Measurements from ENCODE around the gene ARPP21. TPM values are rescaled to one million over a fixed set of nuclear protein-coding genes. Genes with fewer than 3 reads are reported as not detected.

Gene ARPP21
- total RNA-seq, 2 donors from 2014 or later, result 0.42 TPM; not detected in 1

DNA sequence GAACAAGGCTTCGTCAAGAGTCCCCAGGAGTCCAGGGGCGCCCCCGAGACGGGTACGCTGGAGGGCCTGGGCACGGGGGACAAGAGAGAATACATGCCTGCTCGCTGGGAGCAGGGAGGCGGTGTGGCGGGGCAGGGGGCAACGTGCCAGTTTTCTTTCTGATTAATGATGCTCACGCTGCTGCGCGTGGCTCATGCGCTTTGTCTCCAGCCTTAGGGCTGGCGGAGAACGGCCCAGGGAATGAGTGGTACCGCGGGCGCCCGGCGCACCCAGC, 408 bp upstream of the ARPP21 start:
- Histone ChIP-seq H3K4me3 (no peak overlapping the region), H3K27me3 (peaks cover 22% of the 10 kb centered on the region), H3K4me1 (no peaks in the 10 kb centered on the region), H3K9ac (ENCODE audit: low read depth in 2 of 2, low read length in 2 of 2) (no peak overlapping the region), H3K36me3 (no peaks in the 10 kb centered on the region), H3K9me3 (no peaks in the 10 kb centered on the region), H3K27ac (no peak overlapping the region)
- DNase-seq, result no peak
- TF ChIP-seq, protein P1, sequence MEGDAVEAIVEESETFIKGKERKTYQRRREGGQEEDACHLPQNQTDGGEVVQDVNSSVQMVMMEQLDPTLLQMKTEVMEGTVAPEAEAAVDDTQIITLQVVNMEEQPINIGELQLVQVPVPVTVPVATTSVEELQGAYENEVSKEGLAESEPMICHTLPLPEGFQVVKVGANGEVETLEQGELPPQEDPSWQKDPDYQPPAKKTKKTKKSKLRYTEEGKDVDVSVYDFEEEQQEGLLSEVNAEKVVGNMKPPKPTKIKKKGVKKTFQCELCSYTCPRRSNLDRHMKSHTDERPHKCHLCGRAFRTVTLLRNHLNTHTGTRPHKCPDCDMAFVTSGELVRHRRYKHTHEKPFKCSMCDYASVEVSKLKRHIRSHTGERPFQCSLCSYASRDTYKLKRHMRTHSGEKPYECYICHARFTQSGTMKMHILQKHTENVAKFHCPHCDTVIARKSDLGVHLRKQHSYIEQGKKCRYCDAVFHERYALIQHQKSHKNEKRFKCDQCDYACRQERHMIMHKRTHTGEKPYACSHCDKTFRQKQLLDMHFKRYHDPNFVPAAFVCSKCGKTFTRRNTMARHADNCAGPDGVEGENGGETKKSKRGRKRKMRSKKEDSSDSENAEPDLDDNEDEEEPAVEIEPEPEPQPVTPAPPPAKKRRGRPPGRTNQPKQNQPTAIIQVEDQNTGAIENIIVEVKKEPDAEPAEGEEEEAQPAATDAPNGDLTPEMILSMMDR (IDR thresholded peaks at IDR 0.05), result no peak
- intact Hi-C loops (cut with DNase I), result no loop called here

DNA sequence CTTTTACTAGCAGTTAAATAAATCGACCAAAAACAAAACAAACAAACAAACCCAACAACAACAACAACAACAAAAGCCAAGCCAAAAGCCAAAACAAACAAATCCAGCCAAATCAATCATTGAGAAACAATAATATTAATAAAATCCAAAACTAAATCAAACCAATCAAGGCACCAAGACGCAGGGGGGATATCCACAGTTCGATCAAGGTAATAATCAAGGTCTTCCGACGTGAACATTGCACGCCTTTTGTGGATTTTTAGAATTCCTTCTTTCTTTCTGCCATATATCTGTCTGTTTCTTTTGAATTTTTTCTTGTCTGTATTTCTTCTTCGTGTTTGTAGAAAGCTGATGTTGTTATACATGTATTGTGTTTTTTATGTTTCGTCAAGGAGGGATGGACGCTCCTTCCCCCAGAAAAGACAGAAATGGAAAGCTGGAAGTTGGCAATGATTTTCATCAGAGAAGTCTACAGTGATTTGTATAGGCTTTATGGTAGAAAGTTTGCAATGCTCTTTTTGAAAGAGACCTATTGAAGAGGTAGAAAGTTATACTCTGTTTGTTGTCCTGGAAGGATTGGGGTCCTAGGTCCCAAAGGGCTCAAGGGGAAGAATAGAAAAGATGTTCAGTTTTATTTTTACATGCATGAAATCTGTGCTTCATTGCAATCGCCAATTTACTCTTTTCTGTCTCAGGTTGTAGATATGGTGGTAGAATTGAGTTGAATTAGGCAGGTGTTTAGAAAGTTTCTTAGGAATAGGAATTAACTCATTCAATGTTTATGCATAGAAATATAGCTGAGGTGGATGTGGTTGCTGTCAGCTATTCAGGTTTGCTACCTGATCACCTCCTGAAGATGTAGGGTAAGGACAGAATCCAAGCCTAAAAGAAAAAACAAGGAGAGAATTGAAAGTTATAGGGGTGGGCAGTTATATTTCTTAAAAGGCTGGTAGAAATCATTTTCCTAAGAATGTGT, 1.2 kb downstream of the ARPP21 start:
- Histone ChIP-seq H3K36me3 (no peaks in the 10 kb centered on the region), H3K4me3 (no peak overlapping the region), H3K27me3 (peaks cover 22% of the 10 kb centered on the region), H3K4me1 (no peaks in the 10 kb centered on the region), H3K27ac (no peak overlapping the region), H3K9ac (ENCODE audit: low read depth in 2 of 2, low read length in 2 of 2) (no peak overlapping the region), H3K9me3 (no peaks in the 10 kb centered on the region)
- DNase-seq, result no peak
- intact Hi-C loops (cut with DNase I), result no loop called here
- TF ChIP-seq, protein P1 (IDR thresholded peaks at IDR 0.05), result no peak

DNA sequence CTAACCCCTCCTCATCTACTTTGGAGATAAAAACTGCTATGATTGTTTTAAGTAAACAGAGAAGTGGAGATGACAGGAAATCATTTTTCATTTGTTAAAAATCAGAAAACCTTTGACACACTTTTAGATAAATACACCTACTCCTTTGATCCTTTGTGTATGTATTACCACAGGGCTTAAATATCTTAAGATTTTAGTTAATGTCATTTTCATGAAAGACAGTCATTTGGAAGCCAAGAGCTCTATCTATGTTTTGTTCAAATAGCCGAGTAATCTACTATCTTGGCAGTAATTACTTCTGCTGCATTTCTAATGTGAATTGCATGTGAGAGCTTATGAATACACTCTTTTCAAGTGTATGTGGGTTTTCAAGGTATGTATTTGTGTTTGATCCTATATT, 2.0 kb downstream of the ARPP21 start:
- TF ChIP-seq, protein P1 (IDR thresholded peaks at IDR 0.05), result no peak
- no peak overlapping the region for H3K27ac ChIP-seq
- intact Hi-C loops (cut with DNase I), result no loop called here
- H3K4me1 ChIP-seq, result no peaks in the 10 kb centered on the region
- H3K36me3 ChIP-seq, result no peaks in the 10 kb centered on the region
- H3K9ac ChIP-seq (ENCODE audit: low read depth in 2 of 2, low read length in 2 of 2), result no peak overlapping the region
- H3K9me3 ChIP-seq, result no peaks in the 10 kb centered on the region
- peaks cover 22% of the 10 kb centered on the region for H3K27me3 ChIP-seq
- H3K4me3 ChIP-seq, result no peak overlapping the region
- DNase-seq, result no peak

DNA sequence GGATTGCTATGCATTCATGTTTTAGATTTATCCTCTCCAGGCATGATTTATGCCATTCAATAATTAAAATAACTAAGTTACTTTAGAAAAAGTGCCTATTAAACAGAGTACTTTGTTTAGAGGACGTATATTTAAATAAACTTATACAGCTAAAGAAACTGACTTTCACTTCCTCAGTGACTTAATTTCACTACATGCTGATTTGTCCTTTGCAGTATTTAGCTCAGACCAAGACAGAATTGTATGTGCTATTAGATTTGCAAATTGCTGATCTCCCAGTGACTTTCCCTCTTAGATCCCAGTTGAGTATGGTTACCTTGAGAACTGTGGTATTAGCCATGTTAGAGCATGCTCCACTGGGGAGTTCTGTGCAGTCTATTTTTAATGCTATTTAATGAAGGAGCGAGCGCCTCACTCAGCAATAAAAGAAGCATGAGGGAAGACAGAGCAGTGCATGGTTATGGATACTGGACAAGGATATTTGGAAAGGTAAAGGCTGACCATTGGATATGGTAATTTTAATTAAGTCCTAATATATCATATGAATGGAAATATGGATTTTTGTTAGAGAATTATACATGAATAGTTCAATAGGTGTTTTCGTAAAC, 2.7 kb downstream of the ARPP21 start:
- H3K9me3 ChIP-seq, result no peaks in the 10 kb centered on the region
- peaks cover 22% of the 10 kb centered on the region for H3K27me3 ChIP-seq
- TF ChIP-seq, protein P1 (IDR thresholded peaks at IDR 0.05), result no peak
- no peaks in the 10 kb centered on the region for H3K4me1 ChIP-seq
- no peaks in the 10 kb centered on the region for H3K36me3 ChIP-seq
- no peak overlapping the region for H3K4me3 ChIP-seq
- intact Hi-C loops (cut with DNase I), result no loop called here
- no peak for DNase-seq
- H3K27ac ChIP-seq, result no peak overlapping the region
- H3K9ac ChIP-seq (ENCODE audit: low read depth in 2 of 2, low read length in 2 of 2), result no peak overlapping the region

DNA sequence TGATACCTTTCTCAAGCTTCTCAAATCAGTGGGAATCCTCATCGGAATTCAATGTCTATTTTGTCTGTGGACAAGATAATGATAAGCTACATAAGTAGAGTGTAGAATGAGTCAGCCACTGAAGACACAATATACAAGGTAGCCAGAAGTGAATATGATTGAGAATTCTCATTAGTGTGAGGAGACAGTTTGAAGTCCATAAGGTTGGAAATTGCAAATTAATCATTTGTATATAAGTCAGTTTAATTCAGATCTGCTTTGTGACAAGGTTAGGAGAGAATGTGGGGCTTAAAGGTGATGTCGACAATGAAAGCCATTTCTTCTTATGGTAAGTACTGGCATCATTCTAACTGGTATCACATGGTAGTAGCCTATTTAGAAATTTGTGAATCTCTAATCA, 4.2 kb downstream of the ARPP21 start:
- Histone ChIP-seq H3K9ac (ENCODE audit: low read depth in 2 of 2, low read length in 2 of 2) (no peak overlapping the region), H3K27ac (no peak overlapping the region), H3K27me3 (peaks cover 22% of the 10 kb centered on the region), H3K4me1 (no peaks in the 10 kb centered on the region), H3K36me3 (no peaks in the 10 kb centered on the region), H3K9me3 (no peaks in the 10 kb centered on the region), H3K4me3 (no peak overlapping the region)
- no peak for DNase-seq
- intact Hi-C loops (cut with DNase I), result no loop called here
- TF ChIP-seq, protein P1 (IDR thresholded peaks at IDR 0.05), result no peak
